A673 (cell line): ENCODE measurements around the gene ZBTB21. TPM values are rescaled to one million over a fixed set of nuclear protein-coding genes. Genes with fewer than 3 reads are reported as not detected.

Source experiments
- BruUV-seq: library from RNA; stranded (reverse); fragments of 400-500 nt; replicated peaks from 2 replicates; lab custom pipeline; 2021; lab: Mats Ljungman, UMichigan
- CTCF ChIA-PET: fragments of 300-600 bp; sonication (Branson Sonifier 250); formaldehyde crosslinking; loops from one replicate; lab custom pipeline; 2022; ENCODE audit warnings: antibody characterized with exemption; lab: Charles Lee
- POLR2A ChIA-PET: fragments of 300-600 bp; sonication (Branson Sonifier 250); formaldehyde crosslinking; loops from one replicate; lab custom pipeline; 2022; ENCODE audit warnings: antibody characterized with exemption; ENCODE audit not compliant: low non-redundant PET; lab: Charles Lee
- DNase-seq: peaks from one replicate; pipeline ENCODE4 v3.0.0-alpha.2; 2015; ENCODE audit warnings: low spot score
- H3K27ac ChIP-seq: fragments of 200-600 bp; sonication (generic); 2 replicates; pipeline ENCODE4 v1.5.1; 2016; ENCODE audit warnings: mixed run types, low read depth, mild to moderate bottlenecking, mixed read lengths, antibody characterized with exemption, low read length; ENCODE audit not compliant: poor library complexity, severe bottlenecking
- H3K27me3 ChIP-seq: fragments of 200-600 bp; sonication (generic); replicated peaks from 2 replicates; pipeline ENCODE4 v1.6.1; 2017; ENCODE audit warnings: mixed run types, low read depth, mild to moderate bottlenecking, mixed read lengths, antibody characterized with exemption, low read length; ENCODE audit not compliant: insufficient read depth, poor library complexity
- H3K36me3 ChIP-seq: fragments of 200-600 bp; sonication (generic); 2 replicates; pipeline ENCODE4 v1.6.1; 2016; ENCODE audit warnings: mixed run types, mild to moderate bottlenecking, mixed read lengths, antibody characterized with exemption, low read length; ENCODE audit not compliant: insufficient read depth, poor library complexity, severe bottlenecking
- H3K4me1 ChIP-seq: fragments of 200-600 bp; sonication (generic); 2 replicates; pipeline ENCODE4 v1.6.1; 2017; ENCODE audit warnings: mixed run types, mild to moderate bottlenecking, mixed read lengths, antibody characterized with exemption, low read length; ENCODE audit not compliant: insufficient read depth, poor library complexity, severe bottlenecking
- H3K4me3 ChIP-seq: fragments of 200-600 bp; sonication (generic); 2 replicates; pipeline ENCODE4 v1.5.1; 2016; ENCODE audit warnings: low read depth, mixed run types, mild to moderate bottlenecking, mixed read lengths, low read length; ENCODE audit not compliant: poor library complexity, severe bottlenecking
- H3K9me3 ChIP-seq: fragments of 200-600 bp; sonication (generic); 2 replicates; pipeline ENCODE4 v1.6.1; 2016; ENCODE audit warnings: mixed run types, low read depth, mild to moderate bottlenecking, mixed read lengths, antibody characterized with exemption, low read length; ENCODE audit not compliant: poor library complexity, severe bottlenecking
- EZH2 ChIP-seq: fragments of 200-600 bp; sonication (generic); IDR thresholded peaks from 2 replicates; pipeline ENCODE4 v1.6.1; 2017; ENCODE audit warnings: borderline replicate concordance, low read depth, mild to moderate bottlenecking, mixed read lengths, antibody characterized with exemption, low read length; ENCODE audit not compliant: poor library complexity, severe bottlenecking
- intact Hi-C: fragments of 100-400 bp; cut with micrococcal nuclease; formaldehyde crosslinking; loops from one replicate; pipeline ENCODE4 v1.10.0; 2022; ENCODE audit not compliant: unreplicated experiment
- total RNA-seq: library from RNA; stranded (reverse); gene quantifications from 2 replicates; pipeline ENCODE4 v1.2.3, GENCODE V29; 2021
- TF ChIP-seq, protein P1 (sequence below): fragments of 300-800, 200-600 bp; sonication (generic); conservative IDR thresholded peaks from 2 replicates; pipeline ENCODE4 v1.5.1; 2017; ENCODE audit warnings: low read depth, mild to moderate bottlenecking, antibody characterized with exemption, low read length, moderate library complexity, mixed read lengths

Gene ZBTB21
- total RNA-seq, 1 experiment from 2014 or later: 20.7 TPM

DNA sequence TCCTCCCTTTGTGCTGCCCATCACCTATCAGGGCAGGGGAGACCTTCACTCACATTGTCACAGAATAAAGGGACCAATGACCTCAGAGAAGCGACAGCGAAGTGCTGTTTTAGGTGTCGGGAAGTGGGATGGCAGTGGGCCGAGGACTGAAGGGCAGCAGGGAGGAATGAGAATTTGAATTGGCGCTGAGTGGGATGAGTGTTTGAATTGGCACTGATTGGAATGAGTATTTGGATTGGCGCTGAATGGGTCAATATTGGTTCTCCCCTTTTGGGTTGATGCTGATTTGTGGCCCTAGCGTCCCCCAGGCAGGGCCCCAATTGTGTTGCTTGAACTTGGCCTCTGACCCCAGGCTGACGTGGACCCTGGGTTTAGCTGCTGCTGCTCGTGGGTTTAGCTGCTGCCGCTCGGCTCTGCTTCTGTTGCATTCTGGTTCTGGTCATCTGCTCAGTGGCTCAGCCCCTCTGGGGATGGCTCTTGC lies 48.5 kb upstream of the ZBTB21 start:
- no peak for DNase-seq
- BruUV-seq: no TSS peak
- no peak overlapping the region for H3K27ac ChIP-seq
- H3K4me1 ChIP-seq: peaks cover 11% of the 10 kb centered on the region
- no peak overlapping the region for H3K4me3 ChIP-seq
- H3K27me3 ChIP-seq: no peaks in the 10 kb centered on the region
- intact Hi-C loops: no loop called here
- no peak for TF ChIP-seq EZH2
- TF ChIP-seq, protein P1, sequence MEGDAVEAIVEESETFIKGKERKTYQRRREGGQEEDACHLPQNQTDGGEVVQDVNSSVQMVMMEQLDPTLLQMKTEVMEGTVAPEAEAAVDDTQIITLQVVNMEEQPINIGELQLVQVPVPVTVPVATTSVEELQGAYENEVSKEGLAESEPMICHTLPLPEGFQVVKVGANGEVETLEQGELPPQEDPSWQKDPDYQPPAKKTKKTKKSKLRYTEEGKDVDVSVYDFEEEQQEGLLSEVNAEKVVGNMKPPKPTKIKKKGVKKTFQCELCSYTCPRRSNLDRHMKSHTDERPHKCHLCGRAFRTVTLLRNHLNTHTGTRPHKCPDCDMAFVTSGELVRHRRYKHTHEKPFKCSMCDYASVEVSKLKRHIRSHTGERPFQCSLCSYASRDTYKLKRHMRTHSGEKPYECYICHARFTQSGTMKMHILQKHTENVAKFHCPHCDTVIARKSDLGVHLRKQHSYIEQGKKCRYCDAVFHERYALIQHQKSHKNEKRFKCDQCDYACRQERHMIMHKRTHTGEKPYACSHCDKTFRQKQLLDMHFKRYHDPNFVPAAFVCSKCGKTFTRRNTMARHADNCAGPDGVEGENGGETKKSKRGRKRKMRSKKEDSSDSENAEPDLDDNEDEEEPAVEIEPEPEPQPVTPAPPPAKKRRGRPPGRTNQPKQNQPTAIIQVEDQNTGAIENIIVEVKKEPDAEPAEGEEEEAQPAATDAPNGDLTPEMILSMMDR: no peak
- ChIA-PET CTCF (no interaction called here), POLR2A (no interaction called here)
- H3K9me3 ChIP-seq: no peaks in the 10 kb centered on the region
- no peaks in the 10 kb centered on the region for H3K36me3 ChIP-seq

DNA sequence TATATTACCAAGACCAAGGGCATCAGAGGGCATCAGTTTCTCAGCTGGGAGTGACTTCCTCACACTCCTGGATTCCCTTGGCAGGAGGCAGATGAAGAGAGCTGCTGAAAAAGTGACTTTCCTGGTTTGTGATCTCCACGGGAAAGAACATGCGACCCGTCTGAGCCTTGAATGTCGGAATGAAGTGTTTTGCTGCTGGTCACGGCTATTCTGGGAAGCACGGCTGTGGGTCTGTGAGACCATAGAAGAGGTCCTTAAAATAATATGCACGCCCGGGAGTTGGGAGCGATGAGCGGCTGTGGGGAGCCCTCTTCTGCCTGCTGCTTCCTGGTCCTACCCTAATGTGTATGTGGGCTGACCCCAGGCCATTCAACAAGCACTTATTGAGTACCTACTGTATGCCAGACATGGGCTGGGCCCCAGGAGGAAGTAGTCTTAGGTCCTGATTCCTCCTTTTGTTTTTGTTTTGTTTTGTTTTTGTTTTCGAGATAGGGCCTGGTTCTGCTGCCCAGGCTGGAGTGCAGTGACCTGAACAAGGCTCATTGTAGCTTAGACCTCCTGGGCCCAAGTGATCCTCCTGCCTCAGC lies 47.8 kb upstream of the ZBTB21 start:
- intact Hi-C loops: no loop called here
- no TSS peak for BruUV-seq
- no peak overlapping the region for H3K27ac ChIP-seq

GRCh38 chr21:42056996-42057689 lies 47.0 kb upstream of the ZBTB21 start:
- H3K4me3 ChIP-seq: no peak overlapping the region
- intact Hi-C loops: no loop called here
- H3K27me3 ChIP-seq: no peaks in the 10 kb centered on the region
- CTCF ChIA-PET: no interaction called here
- no peak overlapping the region for H3K27ac ChIP-seq
- no peaks in the 10 kb centered on the region for H3K36me3 ChIP-seq
- DNase-seq: no peak
- H3K9me3 ChIP-seq: no peaks in the 10 kb centered on the region
- H3K4me1 ChIP-seq: no peaks in the 10 kb centered on the region
- BruUV-seq: no TSS peak
- no peak for TF ChIP-seq EZH2
- TF ChIP-seq, protein P1: no peak
- POLR2A ChIA-PET: no interaction called here

More for the DNA sequence above, 47.8 kb upstream of the ZBTB21 start:
- Histone ChIP-seq H3K4me1 (peaks cover 7% of the 10 kb centered on the region), H3K4me3 (no peak overlapping the region), H3K36me3 (no peaks in the 10 kb centered on the region), H3K27me3 (no peaks in the 10 kb centered on the region), H3K9me3 (no peaks in the 10 kb centered on the region)
- ChIA-PET POLR2A (no interaction called here), CTCF (no interaction called here)
- TF ChIP-seq EZH2: no peak
- TF ChIP-seq, protein P1: no peak
- DNase-seq: no peak
